Measurements from ENCODE around the gene RGL2. TPM values are rescaled to one million over a fixed set of nuclear protein-coding genes. Genes with fewer than 3 reads are reported as not detected.

RGL2 gene
- total RNA-seq, 1 donor: 13.0 TPM

DNA sequence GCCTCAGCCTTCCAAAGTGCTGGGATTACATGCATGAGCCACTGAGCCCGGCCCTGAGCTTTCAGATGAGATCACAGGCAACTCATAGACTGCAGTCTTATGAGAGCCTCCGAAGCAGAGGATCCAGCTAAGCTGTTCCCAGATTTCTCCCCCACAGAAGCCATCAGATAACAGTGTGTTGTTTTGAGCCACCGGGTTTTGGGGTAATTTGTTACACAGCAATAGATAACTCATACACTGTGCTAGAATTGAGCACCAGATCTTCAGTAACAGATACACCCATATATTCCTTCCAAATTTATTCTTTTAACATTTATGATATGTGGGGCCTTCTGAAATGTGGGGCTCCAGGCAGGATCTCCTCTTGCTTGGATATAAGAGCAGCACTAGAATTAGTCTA, 37.8 kb upstream of the RGL2 start:
- DNase-seq (ENCODE audit: low read depth): no peak
- no peak overlapping the region for H3K4me3 ChIP-seq (ENCODE audit: low read depth, low read length)
- TF ChIP-seq, protein P1, sequence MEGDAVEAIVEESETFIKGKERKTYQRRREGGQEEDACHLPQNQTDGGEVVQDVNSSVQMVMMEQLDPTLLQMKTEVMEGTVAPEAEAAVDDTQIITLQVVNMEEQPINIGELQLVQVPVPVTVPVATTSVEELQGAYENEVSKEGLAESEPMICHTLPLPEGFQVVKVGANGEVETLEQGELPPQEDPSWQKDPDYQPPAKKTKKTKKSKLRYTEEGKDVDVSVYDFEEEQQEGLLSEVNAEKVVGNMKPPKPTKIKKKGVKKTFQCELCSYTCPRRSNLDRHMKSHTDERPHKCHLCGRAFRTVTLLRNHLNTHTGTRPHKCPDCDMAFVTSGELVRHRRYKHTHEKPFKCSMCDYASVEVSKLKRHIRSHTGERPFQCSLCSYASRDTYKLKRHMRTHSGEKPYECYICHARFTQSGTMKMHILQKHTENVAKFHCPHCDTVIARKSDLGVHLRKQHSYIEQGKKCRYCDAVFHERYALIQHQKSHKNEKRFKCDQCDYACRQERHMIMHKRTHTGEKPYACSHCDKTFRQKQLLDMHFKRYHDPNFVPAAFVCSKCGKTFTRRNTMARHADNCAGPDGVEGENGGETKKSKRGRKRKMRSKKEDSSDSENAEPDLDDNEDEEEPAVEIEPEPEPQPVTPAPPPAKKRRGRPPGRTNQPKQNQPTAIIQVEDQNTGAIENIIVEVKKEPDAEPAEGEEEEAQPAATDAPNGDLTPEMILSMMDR (IDR thresholded peaks at IDR 0.05; ENCODE audit: insufficient read depth, low read depth, low read length): no peak

DNA sequence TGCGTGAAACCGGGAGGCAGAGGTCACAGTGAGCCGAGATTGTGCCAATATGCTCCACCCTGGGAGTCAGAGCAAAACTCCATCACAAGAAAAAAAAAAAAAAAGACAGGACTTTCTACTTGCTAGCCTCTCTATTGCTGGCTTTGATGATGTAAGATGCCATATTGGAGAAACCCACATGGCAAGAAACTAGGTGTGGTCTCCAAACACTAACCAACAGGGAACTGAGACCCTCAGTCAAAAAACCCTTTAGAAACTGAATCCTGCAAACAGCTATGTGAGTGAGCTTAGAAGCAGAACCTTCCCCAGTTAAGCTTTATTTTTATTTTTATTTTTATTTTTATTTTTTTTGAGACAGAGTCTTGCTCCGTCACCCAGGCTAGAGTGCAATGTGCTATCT, 37.2 kb upstream of the RGL2 start:
- TF ChIP-seq, protein P1 (IDR thresholded peaks at IDR 0.05; ENCODE audit: insufficient read depth, low read depth, low read length): no peak
- no peak for DNase-seq (ENCODE audit: low read depth)
- H3K4me3 ChIP-seq (ENCODE audit: low read depth, low read length): no peak overlapping the region

DNA sequence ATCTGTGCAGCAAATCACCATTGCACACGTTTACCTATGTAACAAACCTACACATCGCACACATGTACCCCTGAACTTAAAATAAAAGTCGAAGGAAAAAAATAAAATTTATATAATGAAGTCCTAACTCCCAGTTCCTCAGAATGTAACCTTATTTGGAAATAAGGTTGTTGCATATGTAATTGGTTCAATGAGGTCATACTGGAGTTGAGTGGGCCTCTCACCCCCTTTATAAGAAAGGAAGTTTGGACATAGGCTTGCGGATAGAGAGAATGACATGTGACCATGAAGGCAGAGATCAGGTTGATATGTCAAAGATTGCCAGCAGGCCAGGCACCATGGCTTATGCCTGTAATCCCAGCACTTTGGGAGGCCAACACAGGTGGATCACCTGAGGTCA, 34.9 kb upstream of the RGL2 start:
- no peak for DNase-seq (ENCODE audit: low read depth)
- TF ChIP-seq, protein P1 (IDR thresholded peaks at IDR 0.05; ENCODE audit: insufficient read depth, low read depth, low read length): no peak
- H3K4me3 ChIP-seq (ENCODE audit: low read depth, low read length): no peak overlapping the region

DNA sequence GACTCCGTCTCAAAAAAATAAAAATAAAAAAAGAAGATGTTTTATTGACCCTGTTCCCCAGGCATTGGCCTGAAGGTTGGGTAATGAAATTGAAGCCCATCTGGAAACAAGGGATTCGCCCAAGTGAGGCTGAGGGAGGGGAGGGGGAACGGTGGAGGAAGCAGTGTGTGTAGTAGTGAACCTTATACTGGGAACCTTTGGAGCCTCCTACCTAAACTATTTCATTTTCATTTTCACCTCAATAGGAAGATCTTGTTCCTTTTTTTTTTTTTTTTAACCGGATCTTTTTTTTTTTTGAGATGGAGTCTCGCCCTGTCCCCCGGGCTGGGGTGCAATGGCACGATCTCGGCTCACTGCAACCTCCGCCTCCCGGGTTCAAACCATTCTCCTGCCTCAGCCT, 32.0 kb upstream of the RGL2 start:
- no peak overlapping the region for H3K4me3 ChIP-seq (ENCODE audit: low read depth, low read length)
- DNase-seq (ENCODE audit: low read depth): no peak
- TF ChIP-seq, protein P1 (IDR thresholded peaks at IDR 0.05; ENCODE audit: insufficient read depth, low read depth, low read length): no peak

DNA sequence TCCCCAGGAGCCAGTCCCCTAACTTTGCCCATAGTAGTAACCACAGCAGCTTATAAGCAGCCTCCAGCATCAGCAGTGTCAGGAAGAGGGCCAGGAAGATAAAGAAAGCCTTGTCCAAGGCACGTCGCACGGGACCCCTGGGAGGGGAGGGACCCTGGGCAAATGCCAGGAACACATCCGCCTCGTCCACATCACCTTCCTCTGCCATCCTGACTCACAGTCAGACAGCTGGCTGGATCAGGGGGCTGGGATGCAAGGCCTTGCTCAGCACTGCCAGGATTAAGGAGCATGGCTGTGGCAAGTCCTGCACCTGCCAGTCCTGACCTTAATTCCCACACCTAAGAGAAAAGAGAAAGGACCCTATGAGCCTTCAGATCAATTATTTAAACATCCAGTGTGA, 30.3 kb upstream of the RGL2 start:
- no peak overlapping the region for H3K4me3 ChIP-seq (ENCODE audit: low read depth, low read length)
- DNase-seq (ENCODE audit: low read depth): no peak
- TF ChIP-seq, protein P1 (IDR thresholded peaks at IDR 0.05; ENCODE audit: insufficient read depth, low read depth, low read length): no peak

DNA sequence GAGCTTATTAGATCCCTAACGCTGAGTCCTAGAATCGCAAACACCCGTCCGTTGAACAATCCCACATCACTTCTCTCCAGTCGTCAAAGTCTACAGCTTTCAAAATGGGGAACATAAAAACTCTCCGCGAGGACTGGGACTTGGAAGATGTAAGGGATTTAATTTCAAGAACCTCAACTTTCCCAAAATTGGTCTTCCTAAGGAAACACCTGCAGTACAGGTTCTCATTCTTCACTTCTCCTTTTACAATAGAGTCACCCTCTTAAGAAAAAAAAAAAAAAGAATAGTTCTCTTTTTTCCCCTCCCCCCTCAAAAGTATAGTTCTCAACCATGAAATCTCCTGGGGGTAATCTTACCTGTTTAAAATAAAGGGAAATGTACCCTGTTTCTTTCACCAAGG, 25.4 kb upstream of the RGL2 start:
- H3K4me3 ChIP-seq (ENCODE audit: low read depth, low read length): no peak overlapping the region
- TF ChIP-seq, protein P1 (IDR thresholded peaks at IDR 0.05; ENCODE audit: insufficient read depth, low read depth, low read length): no peak
- DNase-seq (ENCODE audit: low read depth): no peak

DNA sequence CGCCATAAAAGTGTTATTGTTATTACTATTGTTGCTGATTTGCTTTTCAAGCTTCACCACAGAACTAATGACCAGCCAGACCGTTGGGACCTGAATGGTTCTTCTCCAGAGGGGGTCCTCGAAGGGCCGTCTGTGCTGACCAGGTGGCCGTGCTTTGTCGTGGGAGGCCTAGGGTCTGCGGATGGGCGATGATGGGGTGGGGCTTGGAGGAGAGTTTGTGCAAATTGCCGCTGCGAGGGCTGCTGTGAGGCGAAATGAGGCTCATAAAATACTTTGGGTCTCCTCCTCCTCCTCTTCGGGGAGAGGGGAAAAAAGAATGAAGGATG, 24.8 kb upstream of the RGL2 start:
- TF ChIP-seq, protein P1 (IDR thresholded peaks at IDR 0.05; ENCODE audit: insufficient read depth, low read depth, low read length): no peak
- DNase-seq (ENCODE audit: low read depth): no peak
- peak overlapping the region; percentile 79 for H3K4me3 ChIP-seq (ENCODE audit: low read depth, low read length)

Measured in fibroblast of villous mesenchyme (primary cell).